ENCODE measurements around the gene CLCN3. TPM values are rescaled to one million over a fixed set of nuclear protein-coding genes. Genes with fewer than 3 reads are reported as not detected.

Gene CLCN3
- total and polyA plus RNA-seq, 9 of the 15 experiments (the other 6 are each of a cell fraction or from before 2014, with no cell fraction given): 12.7 to 60.6 (median 38.5) TPM

DNA sequence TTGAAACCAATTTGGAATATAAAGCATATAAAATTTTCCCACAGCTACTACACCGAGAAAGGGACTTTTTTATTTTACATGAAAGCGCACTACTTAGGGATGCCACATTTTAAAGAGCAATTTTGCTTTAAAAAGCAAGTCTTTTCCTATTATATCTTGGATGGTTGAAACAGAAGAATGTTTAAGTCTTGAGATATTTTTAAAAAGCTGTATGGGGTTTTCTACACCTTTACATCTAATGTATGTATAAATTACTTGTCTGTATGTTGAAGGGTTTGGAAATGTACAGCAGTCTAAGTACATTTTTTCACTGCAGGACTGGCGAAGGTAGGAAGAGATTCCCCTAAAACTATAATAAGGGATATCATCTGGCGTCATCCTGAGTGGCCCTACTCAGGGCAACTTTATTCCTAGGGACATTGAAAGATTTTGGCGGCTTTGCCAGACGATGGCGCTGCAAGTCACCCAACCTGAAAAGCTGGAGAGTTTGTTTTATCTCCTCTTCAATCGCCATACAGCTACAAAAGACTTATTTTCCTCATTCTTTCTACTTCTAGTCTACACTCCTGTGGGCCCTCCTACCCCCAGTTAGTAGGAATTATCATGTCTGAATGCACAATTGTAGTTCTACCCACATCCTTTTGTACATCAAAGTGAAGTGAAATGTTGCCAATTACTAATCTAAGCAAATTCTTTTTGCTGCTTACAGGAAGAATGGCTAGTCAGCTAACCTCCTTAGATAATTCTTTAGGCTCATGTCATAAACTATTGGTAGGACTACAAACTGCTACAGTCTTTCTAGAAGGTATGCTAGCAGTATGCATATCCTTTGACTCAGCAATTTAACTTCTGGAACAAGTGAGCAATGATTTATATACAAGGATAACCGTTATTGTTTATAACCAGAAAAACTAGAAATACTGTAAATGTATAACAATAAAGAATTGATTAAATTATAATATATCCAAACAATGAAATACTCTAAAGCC is 7.2 kb upstream of the CLCN3 start (continued):
- TF ChIP-seq, protein P1, sequence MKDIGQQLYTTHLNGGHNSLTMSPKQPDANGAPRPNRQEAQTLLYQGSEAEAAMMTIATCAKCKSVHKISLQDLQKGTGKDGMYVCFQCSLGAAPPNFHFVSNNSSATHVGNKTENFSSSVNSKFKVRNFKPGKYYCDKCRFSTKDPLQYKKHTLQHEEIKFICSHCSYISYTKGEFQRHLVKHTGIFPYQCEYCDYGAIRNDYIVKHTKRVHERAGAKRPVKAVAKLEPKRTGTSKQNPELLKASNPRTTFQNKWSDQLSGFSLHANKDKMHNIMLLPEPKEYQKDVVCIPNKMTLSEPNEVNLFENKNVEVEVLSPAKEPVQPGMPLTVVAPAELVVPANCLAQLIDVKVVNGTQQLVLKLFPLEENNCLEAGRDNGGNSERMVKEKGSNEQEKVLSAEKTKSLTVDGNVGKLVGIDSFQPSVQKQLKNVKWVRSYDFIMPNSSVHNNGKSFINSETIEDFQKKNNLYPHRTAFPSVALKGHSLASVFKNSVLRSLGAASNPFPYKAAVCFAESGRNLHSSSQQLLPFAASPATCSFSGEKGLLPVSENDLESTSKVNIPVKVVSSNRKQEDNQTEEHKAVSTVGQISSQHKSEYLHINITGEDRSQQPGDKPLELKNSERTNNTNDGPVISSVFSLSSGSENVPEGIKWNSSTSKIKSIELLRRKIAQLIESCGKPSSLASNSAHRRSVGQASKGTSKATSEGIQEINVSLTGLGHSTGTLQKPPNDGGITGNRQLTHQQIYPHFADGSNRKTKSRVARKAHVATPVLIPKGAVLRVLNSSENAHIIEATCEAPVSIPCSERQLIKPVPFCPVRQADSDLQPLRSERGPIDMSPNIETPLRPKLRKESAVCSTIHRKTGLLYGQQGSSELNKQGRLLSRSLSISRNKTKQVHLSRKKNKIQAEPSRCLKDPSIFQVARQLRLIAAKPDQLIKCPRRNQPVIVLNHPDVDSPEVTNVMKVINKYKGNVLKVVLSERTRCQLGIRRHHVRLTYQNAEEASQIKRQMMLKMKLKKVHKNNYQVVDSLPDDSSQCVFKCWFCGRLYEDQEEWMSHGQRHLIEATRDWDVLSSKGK (CRISPR knock-in tag; IDR thresholded peaks at IDR 0.05): no peak
- TF ChIP-seq SIN3A (IDR thresholded peaks at IDR 0.05; ENCODE audit: borderline replicate concordance in 2 of 2, control insufficient read depth in 1 of 2, low read depth in 2 of 2, low read length in 2 of 2): no peak
- TF ChIP-seq NFYB (IDR thresholded peaks at IDR 0.05; ENCODE audit: extremely low read depth, insufficient read length): no peak
- TF ChIP-seq CBFA2T3 (IDR thresholded peaks at IDR 0.05): no peak
- no peak for TF ChIP-seq ZBED1 (IDR thresholded peaks at IDR 0.05)
- TF ChIP-seq, protein P2, sequence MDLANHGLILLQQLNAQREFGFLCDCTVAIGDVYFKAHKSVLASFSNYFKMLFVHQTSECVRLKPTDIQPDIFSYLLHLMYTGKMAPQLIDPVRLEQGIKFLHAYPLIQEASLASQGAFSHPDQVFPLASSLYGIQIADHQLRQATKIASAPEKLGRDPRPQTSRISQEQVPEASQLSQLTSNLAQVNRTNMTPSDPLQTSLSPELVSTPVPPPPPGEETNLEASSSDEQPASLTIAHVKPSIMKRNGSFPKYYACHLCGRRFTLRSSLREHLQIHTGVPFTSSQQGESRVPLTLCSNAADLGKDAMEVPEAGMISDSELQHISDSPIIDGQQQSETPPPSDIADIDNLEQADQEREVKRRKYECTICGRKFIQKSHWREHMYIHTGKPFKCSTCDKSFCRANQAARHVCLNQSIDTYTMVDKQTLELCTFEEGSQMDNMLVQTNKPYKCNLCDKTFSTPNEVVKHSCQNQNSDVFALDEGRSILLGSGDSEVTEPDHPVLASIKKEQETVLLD (IDR thresholded peaks at IDR 0.05): no peak
- TF ChIP-seq SREBF1 (IDR thresholded peaks at IDR 0.05; ENCODE audit: borderline replicate concordance, low read depth, low read length): no peak
- TF ChIP-seq E2F5 (CRISPR knock-in tag; IDR thresholded peaks at IDR 0.05): no peak
- no peak for TF ChIP-seq HMGN3 (IDR thresholded peaks at IDR 0.05; ENCODE audit: borderline replicate concordance, extremely low read depth, insufficient read length, low read depth, low read length)
- TF ChIP-seq RB1 (IDR thresholded peaks at IDR 0.05; ENCODE audit: low read depth): no peak
- TF ChIP-seq KDM4B (IDR thresholded peaks at IDR 0.05; ENCODE audit: borderline replicate concordance in 2 of 2, low read depth in 1 of 2): no peak
- TF ChIP-seq CREBBP (IDR thresholded peaks at IDR 0.05; ENCODE audit: low read depth, low read length): no peak
- TF ChIP-seq MYNN (IDR thresholded peaks at IDR 0.05): no peak
- no peak for TF ChIP-seq MYNN (CRISPR knock-in tag; IDR thresholded peaks at IDR 0.05)
- no peak for TF ChIP-seq CHD2 (IDR thresholded peaks at IDR 0.05; ENCODE audit: low read depth, low read length)
- no peak for TF ChIP-seq NBN (IDR thresholded peaks at IDR 0.05; ENCODE audit: low read depth)
- TF ChIP-seq, protein P3, sequence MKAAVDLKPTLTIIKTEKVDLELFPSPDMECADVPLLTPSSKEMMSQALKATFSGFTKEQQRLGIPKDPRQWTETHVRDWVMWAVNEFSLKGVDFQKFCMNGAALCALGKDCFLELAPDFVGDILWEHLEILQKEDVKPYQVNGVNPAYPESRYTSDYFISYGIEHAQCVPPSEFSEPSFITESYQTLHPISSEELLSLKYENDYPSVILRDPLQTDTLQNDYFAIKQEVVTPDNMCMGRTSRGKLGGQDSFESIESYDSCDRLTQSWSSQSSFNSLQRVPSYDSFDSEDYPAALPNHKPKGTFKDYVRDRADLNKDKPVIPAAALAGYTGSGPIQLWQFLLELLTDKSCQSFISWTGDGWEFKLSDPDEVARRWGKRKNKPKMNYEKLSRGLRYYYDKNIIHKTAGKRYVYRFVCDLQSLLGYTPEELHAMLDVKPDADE (conservative IDR thresholded peaks at IDR 0.05; ENCODE audit: control insufficient read depth, low read depth, low read length): no peak
- no peak for TF ChIP-seq ELF4 (CRISPR knock-in tag; IDR thresholded peaks at IDR 0.05)

Data from K562 (cell line).